Breast epithelium (tissue), 4 donors: ENCODE results near the gene POC5. TPM values are rescaled to one million over a fixed set of nuclear protein-coding genes. Genes with fewer than 3 reads are reported as not detected.
A peak's percentile ranks its signal among the peaks of the same experiment; 100 is the strongest.

Experiments used
- DNase-seq, 2 donors: peaks; one replicate each; pipeline ENCODE4 v3.0.0-alpha.2; 2019; ENCODE audit warnings: low spot score in 2 of 2
- H3K27ac ChIP-seq, 2 donors: fragments of 200-600 bp; sonication (generic) in 1 of 2; one replicate each; pipeline ENCODE4 v1.5.1; 2016 to 2019; ENCODE audit warnings: mild to moderate bottlenecking in 1 of 2
- H3K27me3 ChIP-seq, 2 donors: fragments of 200-600 bp; sonication (generic) in 1 of 2; one replicate each; pipeline versions ENCODE4 v1.5.1 to v1.6.0; 2017 to 2019; ENCODE audit warnings: control low read depth in 1 of 2, mild to moderate bottlenecking in 1 of 2
- H3K36me3 ChIP-seq: fragments of 200-600 bp; one replicate; pipeline ENCODE4 v1.5.1; 2019
- H3K4me1 ChIP-seq, 2 donors: fragments of 200-600 bp; sonication (generic); one replicate each; pipeline ENCODE4 v1.5.1; 2016 to 2019; ENCODE audit warnings: control low read depth in 1 of 2
- H3K4me3 ChIP-seq, 3 donors: fragments of 200-600 bp; sonication (generic); 1 replicate in 2 of 3; 2 replicates in 1 of 3; pipeline ENCODE4 v1.5.1; 2016 to 2019; ENCODE audit warnings: mild to moderate bottlenecking in 3 of 3, moderate library complexity in 2 of 3
- H3K9me3 ChIP-seq, 2 donors: fragments of 200-600 bp; sonication (generic) in 1 of 2; one replicate each; pipeline ENCODE4 v1.5.1; 2016 to 2019; ENCODE audit warnings: control low read depth in 1 of 2
- CTCF ChIP-seq, 3 donors: fragments of 450-650 bp; IDR thresholded peaks; one replicate each; pipeline ENCODE4 v1.5.1; 2016 to 2017; ENCODE audit warnings: antibody characterized with exemption in 3 of 3, mild to moderate bottlenecking in 3 of 3, moderate library complexity in 3 of 3
- POLR2A ChIP-seq: fragments of 450-650 bp; IDR thresholded peaks from one replicate; pipeline ENCODE4 v1.6.1; 2016; ENCODE audit warnings: antibody characterized with exemption, mild to moderate bottlenecking, moderate library complexity
- POLR2AphosphoS5 ChIP-seq, 3 donors: sonication (generic); formaldehyde crosslinking; IDR thresholded peaks; one replicate each; pipeline ENCODE4 v1.6.1; 2017; ENCODE audit warnings: antibody characterized with exemption in 3 of 3
- intact Hi-C: fragments of 100-400 bp; cut with DNase I; formaldehyde crosslinking; loops from one replicate; pipeline ENCODE4 v1.15.1; 2023; ENCODE audit warnings: low total_unique reads
- total RNA-seq, 3 donors: library from RNA; depleted of rRNA; stranded (reverse); fragments of >200 nt; gene quantifications; one replicate each; pipeline ENCODE4 v1.1.0, GENCODE V29; 2016

The POC5 gene
- total RNA-seq, 3 donors from 2014 or later, result 8.2 to 22.9 (median 18.9) TPM

DNA sequence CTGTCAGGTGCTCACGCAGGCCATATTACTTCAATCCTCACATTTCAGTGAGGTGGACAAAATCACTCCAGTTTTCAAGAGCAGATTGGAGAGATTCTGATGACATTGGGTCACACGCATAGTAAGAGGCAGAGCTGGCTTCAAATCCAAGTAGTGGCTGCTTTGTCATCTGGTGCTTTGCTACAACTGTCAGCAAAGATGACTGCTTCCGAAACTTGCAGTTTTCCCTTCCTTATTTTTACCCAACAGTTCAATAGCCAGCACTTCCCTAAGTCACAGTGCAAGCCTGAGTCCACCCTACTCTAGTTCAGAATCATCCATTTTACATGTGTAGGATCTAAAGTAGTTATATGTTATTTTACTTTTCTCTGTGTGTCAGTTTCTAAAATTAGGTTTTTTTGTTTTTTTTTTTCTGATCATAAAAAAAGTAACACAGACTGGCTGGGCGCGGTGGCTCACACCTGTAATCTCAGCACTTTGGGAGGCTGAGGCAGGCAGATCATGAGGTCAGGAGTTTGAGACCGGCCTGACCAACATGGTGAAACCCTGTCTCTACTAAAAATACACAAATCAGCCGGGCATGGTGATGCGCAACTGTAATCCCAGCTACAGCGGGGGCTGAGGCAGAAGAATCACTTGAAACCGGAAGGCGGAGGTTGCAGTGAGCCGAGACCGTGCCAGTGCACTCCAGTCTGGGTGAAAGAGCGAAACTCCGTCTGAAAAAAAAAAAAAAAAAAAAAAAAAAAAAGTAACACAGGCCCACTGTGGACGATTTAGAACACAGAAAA is 56.4 kb downstream of the POC5 start:
- no peaks in the 10 kb centered on the region for H3K27me3 ChIP-seq
- no peak for DNase-seq
- H3K27ac ChIP-seq, result no peak overlapping the region
- H3K36me3 ChIP-seq, result no peaks in the 10 kb centered on the region
- H3K9me3 ChIP-seq, result no peaks in the 10 kb centered on the region
- TF ChIP-seq CTCF (IDR thresholded peaks at IDR 0.05) (no peak), POLR2AphosphoS5 (IDR thresholded peaks at IDR 0.05) (no peak), POLR2A (no peak)
- H3K4me1 ChIP-seq, result no peaks in the 10 kb centered on the region
- intact Hi-C loops, result no loop called here
- no peak overlapping the region for H3K4me3 ChIP-seq

DNA sequence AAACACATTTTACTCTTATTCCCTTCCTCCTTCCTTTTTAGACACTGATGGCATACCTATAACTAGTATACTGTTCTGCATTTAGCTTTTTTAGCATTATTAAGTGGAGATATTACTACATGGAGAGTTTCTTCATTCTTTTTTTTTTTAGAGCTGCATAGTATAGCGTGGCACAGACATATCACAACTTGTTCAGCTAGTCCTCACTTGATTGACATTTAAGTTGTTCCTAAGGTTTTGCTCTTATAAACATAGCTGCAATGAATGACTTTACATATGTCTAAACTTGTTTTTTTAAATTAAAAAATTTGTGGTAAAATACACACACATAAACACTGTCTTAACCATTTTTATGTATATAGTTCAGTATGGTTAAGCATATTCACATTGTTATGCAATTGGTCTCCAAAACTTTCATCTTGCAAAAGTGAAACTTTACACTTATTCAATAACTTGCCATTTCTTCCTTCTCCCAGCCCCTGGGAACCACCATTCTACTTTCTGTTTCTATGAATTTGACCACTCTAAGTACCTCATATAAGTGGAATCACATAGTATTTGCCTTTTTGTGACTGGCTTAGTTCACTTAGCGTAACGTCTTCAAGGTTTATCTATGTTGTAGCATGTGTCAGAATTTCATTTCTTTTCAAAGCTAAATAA is 57.3 kb downstream of the POC5 start:
- H3K4me3 ChIP-seq, result no peak overlapping the region
- H3K4me1 ChIP-seq, result no peaks in the 10 kb centered on the region
- TF ChIP-seq POLR2AphosphoS5 (IDR thresholded peaks at IDR 0.05) (no peak), POLR2A (no peak), CTCF (IDR thresholded peaks at IDR 0.05) (no peak)
- H3K36me3 ChIP-seq, result no peaks in the 10 kb centered on the region
- H3K27ac ChIP-seq, result no peak overlapping the region
- no peaks in the 10 kb centered on the region for H3K27me3 ChIP-seq
- intact Hi-C loops, result no loop called here
- H3K9me3 ChIP-seq, result no peaks in the 10 kb centered on the region
- DNase-seq, result no peak

DNA sequence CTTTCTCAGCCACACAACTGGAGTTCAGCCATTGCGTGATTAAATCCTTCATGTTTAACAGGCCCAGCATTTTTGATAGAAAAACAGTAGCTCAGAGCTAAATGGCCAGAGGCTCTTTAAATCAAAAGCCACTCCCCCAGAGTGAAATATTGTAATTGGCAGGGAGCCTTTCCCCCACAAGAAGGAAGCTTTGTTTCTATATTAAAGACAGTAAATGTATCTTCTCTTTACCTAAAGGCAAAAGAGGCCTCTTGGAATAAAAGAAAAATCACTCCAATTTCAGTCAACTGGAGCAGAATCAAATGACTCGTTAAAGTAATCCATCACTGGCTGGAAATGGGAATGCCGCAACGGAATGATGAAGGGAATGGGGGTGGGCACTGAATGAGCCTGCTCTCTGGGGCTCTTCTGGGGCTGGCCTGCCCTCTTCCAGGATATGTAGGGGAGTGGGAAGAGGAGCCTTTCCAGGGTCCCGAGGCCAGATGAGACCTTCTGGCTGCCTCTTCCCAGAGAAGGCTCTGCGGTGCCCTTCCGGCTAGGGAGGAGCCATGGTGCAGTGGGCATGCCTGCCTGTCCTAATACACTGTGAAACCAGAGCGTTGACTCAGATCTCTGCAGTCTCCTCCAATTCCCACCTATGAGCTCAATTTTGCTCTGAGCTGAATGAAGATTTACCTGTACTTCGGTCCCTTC is 60.8 kb downstream of the POC5 start:
- Histone ChIP-seq H3K4me1 (no peaks in the 10 kb centered on the region), H3K36me3 (no peaks in the 10 kb centered on the region), H3K9me3 (no peaks in the 10 kb centered on the region), H3K27me3 (no peaks in the 10 kb centered on the region), H3K27ac (peak overlapping the region; percentile 65 to 76), H3K4me3 (peak overlapping the region; percentile 45 to 70 (median 56))
- TF ChIP-seq CTCF (IDR thresholded peaks at IDR 0.05) (no peak), POLR2AphosphoS5 (IDR thresholded peaks at IDR 0.05) (no peak), POLR2A (no peak)
- no peak for DNase-seq
- intact Hi-C loops, result no loop called here

DNA sequence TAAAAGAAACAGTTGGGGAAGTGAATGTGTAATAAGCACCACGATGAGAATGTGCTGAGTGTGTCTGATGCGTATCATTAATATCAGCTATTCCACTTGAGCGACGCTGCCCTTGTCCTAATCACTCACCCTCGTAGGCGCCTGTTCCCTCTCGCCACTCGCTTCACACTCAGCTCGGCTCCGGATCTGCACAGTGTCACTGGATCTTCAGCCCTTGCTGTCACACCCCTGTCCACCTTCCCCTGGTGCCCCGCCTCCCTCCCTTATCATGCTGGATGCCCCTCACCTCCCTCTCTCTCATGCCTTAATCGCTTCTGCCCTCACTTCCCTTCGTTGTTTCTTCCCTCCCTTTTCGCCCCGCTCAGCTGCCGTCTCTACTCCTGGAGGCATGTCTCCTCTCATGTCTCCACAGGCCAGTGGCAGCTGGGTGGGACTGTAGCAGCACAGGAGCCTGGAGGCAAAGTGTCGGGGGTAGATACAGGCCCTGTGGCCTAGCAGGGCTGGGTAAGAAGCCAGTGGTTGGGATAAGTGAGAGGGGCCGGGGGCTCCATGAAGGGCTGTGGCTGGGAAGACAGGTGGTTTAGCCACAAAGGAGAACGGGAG is 62.4 kb downstream of the POC5 start:
- intact Hi-C loops, result no loop called here
- H3K36me3 ChIP-seq, result no peaks in the 10 kb centered on the region
- H3K27me3 ChIP-seq, result no peaks in the 10 kb centered on the region
- no peak overlapping the region for H3K4me3 ChIP-seq
- no peak for DNase-seq
- H3K9me3 ChIP-seq, result no peaks in the 10 kb centered on the region
- TF ChIP-seq POLR2AphosphoS5 (IDR thresholded peaks at IDR 0.05) (no peak), POLR2A (no peak), CTCF (IDR thresholded peaks at IDR 0.05) (no peak)
- H3K4me1 ChIP-seq, result no peaks in the 10 kb centered on the region
- no peak overlapping the region for H3K27ac ChIP-seq
